Measurements from ENCODE around the gene CRB1. TPM values are rescaled to one million over a fixed set of nuclear protein-coding genes. Genes with fewer than 3 reads are reported as not detected.

Gene CRB1
- total and polyA plus RNA-seq, 9 of the 15 experiments (the other 6 are each of a cell fraction or from before 2014, with no cell fraction given) = 0.04 to 0.10 TPM; not detected in 7

GRCh38 chr1:197435224-197435623 is 167.2 kb downstream of the CRB1 start:
- in situ Hi-C loops (cut with MboI) = no loop called here
- intact Hi-C loops (cut with micrococcal nuclease) = no loop called here
- no peaks in the 10 kb centered on the region for H3K27me3 ChIP-seq (ENCODE audit: control insufficient read depth in 2 of 2, insufficient read depth in 2 of 2, low read length in 2 of 2)
- no peak overlapping the region for H2AFZ ChIP-seq (ENCODE audit: low read depth, low read length)
- BruUV-seq (replicated peaks) = no TSS peak
- no peaks in the 10 kb centered on the region for H3K79me2 ChIP-seq (ENCODE audit: control insufficient read depth, insufficient read depth, low read length)
- no peaks in the 10 kb centered on the region for H3K9me3 ChIP-seq (replicated peaks; ENCODE audit: control insufficient read depth, insufficient read depth, low read depth, low read length)
- ChIA-PET CTCF (ENCODE audit: low intra/inter-chr PET ratio) (no interaction called here), POLR2A (interaction anchor here (0.9 kb wide), 1 partner anchor 11 kb away, joined by 3 read pairs; no protein-coding TSS in a partner anchor)
- no peak overlapping the region for H3K4me2 ChIP-seq (ENCODE audit: insufficient read depth, low read length)
- DNase-seq (ENCODE audit: extremely low read depth in 1 of 4, low spot score in 3 of 4) (no peak), ATAC-seq (no peak), FAIRE-seq (no peak)
- H3K27ac ChIP-seq (ENCODE audit: extremely low read depth, low read depth, low read length) = no peak overlapping the region
- H4K20me1 ChIP-seq (replicated peaks; ENCODE audit: control insufficient read depth, insufficient read depth, low read length) = no peaks in the 10 kb centered on the region
- H3K9ac ChIP-seq (ENCODE audit: insufficient read depth in 1 of 2, low read depth in 2 of 2, low read length in 2 of 2) = no peak overlapping the region
- H3K9me1 ChIP-seq (ENCODE audit: control insufficient read depth, insufficient read depth, low read length) = no peaks in the 10 kb centered on the region
- WGBS (ENCODE audit: insufficient coverage, low coverage, missing lambda C conversion rate) = 0% methylated on average over 1 of the region's 1 CpG
- H3K4me1 ChIP-seq (replicated peaks in 1 of 2; ENCODE audit: control insufficient read depth in 2 of 2, insufficient read depth in 2 of 2, low read length in 2 of 2) = no peaks in the 10 kb centered on the region
- H3K4me3 ChIP-seq = no peak overlapping the region
- no peak for TF ChIP-seq ZNF583 (CRISPR knock-in tag; IDR thresholded peaks at IDR 0.05)
- no peak for TF ChIP-seq CTCF (IDR thresholded peaks at IDR 0.05 in 2 of 3, conservative IDR thresholded peaks at IDR 0.05 in 1 of 3; ENCODE audit: insufficient read depth in 2 of 3, low read depth in 1 of 3, low read length in 3 of 3)
- TF ChIP-seq NFATC3 (IDR thresholded peaks at IDR 0.05) = no peak
- peak; percentile 63 for TF ChIP-seq RFX1 (IDR thresholded peaks at IDR 0.05)
- no peak for TF ChIP-seq ZNF609 (CRISPR knock-in tag; IDR thresholded peaks at IDR 0.05; ENCODE audit: borderline replicate concordance)
- TF ChIP-seq ZNF217 (CRISPR knock-in tag; IDR thresholded peaks at IDR 0.05) = no peak
- H3K36me3 ChIP-seq (ENCODE audit: control insufficient read depth, insufficient read depth, low read length) = no peaks in the 10 kb centered on the region
